Measurements from ENCODE around the gene ACTG1. TPM values are rescaled to one million over a fixed set of nuclear protein-coding genes. Genes with fewer than 3 reads are reported as not detected.

Gene ACTG1
- total RNA-seq, 1 donor from 2014 or later, result 4,575 TPM

DNA sequence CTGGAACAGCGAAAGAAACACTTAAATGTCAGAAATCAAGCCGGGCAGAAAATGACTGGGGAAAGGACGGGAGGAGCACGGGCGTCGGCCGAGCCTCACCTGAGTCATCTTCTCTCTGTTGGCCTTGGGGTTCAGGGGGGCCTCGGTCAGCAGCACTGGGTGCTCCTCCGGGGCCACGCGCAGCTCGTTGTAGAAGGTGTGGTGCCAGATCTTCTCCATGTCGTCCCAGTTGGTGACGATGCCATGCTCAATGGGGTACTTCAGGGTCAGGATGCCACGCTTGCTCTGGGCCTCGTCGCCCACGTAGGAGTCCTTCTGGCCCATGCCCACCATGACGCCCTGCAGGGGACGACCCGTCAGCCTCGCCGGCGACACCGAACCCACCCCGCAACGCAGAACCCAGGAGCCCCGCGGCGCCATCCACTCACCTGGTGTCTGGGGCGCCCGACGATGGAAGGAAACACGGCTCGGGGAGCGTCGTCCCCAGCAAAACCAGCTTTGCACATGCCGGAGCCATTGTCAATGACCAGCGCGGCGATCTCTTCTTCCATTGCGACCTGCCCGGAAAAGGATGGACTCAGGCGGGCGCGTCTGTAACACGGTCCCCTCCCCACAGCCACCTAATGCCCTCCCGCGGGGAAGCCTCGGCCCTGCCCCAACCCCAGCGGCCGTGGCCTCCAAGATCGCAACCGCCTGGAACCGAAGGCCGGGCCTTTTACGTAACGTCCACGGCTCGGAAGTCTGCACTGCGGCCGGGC, 616 bp downstream of the ACTG1 start:
- peaks cover 38% of the 10 kb centered on the region for H3K36me3 Mint-ChIP-seq (ENCODE audit: low read depth)
- no peaks in the 10 kb centered on the region for H3K27me3 Mint-ChIP-seq (ENCODE audit: low read depth)
- peak overlapping the region; percentile 91 for H3K27ac Mint-ChIP-seq (ENCODE audit: unreplicated experiment)
- TF ChIP-seq, protein P1, sequence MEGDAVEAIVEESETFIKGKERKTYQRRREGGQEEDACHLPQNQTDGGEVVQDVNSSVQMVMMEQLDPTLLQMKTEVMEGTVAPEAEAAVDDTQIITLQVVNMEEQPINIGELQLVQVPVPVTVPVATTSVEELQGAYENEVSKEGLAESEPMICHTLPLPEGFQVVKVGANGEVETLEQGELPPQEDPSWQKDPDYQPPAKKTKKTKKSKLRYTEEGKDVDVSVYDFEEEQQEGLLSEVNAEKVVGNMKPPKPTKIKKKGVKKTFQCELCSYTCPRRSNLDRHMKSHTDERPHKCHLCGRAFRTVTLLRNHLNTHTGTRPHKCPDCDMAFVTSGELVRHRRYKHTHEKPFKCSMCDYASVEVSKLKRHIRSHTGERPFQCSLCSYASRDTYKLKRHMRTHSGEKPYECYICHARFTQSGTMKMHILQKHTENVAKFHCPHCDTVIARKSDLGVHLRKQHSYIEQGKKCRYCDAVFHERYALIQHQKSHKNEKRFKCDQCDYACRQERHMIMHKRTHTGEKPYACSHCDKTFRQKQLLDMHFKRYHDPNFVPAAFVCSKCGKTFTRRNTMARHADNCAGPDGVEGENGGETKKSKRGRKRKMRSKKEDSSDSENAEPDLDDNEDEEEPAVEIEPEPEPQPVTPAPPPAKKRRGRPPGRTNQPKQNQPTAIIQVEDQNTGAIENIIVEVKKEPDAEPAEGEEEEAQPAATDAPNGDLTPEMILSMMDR (IDR thresholded peaks at IDR 0.05), result no peak
- H3K9me3 Mint-ChIP-seq (ENCODE audit: low read depth), result no peaks in the 10 kb centered on the region
- H3K4me1 Mint-ChIP-seq (ENCODE audit: low read depth), result peaks cover 26% of the 10 kb centered on the region
- H3K4me3 Mint-ChIP-seq (ENCODE audit: unreplicated experiment), result peak overlapping the region; percentile 96
- DNase-seq (ENCODE audit: low spot score), result peak; percentile 91

DNA sequence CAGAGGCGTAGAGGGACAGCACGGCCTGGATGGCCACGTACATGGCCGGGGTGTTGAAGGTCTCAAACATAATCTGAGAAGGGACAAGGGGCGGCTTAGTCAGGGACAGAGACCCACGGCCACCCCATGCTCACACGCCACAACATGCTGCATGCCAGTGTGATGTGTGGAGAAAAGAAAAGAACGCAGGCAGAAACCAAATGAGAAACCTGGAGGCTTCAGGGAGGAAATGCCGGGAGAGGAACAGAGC, 1.1 kb downstream of the ACTG1 start:
- H3K27ac Mint-ChIP-seq (ENCODE audit: unreplicated experiment), result peak overlapping the region; percentile 91
- peaks cover 21% of the 10 kb centered on the region for H3K4me1 Mint-ChIP-seq (ENCODE audit: low read depth)
- H3K27me3 Mint-ChIP-seq (ENCODE audit: low read depth), result no peaks in the 10 kb centered on the region
- TF ChIP-seq, protein P1 (IDR thresholded peaks at IDR 0.05), result no peak
- H3K36me3 Mint-ChIP-seq (ENCODE audit: low read depth), result peaks cover 38% of the 10 kb centered on the region
- no peaks in the 10 kb centered on the region for H3K9me3 Mint-ChIP-seq (ENCODE audit: low read depth)
- peak overlapping the region; percentile 96 for H3K4me3 Mint-ChIP-seq (ENCODE audit: unreplicated experiment)
- no peak for DNase-seq (ENCODE audit: low spot score)

DNA sequence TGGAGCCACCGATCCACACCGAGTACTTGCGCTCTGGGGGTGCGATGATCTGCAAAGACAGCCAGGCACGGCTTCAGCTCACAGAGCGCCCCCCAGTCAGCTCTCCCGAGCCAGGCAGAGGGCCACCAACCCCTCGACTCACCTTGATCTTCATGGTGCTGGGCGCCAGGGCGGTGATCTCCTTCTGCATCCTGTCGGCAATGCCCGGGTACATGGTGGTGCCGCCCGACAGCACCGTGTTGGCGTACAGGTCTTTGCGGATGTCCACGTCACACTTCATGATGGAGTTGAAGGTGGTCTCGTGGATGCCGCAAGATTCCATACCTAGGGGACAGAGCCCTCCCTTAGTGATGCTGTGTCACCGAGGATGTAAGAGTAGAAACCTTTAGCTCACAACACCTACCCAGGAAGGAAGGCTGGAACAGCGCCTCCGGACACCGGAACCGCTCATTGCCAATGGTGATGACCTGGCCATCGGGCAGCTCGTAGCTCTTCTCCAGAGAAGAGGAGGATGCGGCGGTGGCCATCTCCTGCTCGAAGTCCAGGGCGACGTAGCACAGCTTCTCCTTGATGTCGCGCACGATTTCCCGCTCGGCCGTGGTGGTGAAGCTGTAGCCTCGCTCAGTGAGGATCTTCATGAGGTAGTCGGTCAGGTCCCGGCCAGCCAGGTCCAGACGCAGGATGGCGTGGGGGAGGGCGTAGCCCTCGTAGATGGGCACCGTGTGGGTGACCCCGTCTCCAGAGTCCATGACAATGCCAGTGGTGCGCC, 1.6 kb downstream of the ACTG1 start:
- H3K27ac Mint-ChIP-seq (ENCODE audit: unreplicated experiment), result peak overlapping the region; percentile 91
- TF ChIP-seq, protein P1 (IDR thresholded peaks at IDR 0.05), result peak; percentile 32
- peak; percentile 91 for DNase-seq (ENCODE audit: low spot score)
- peak overlapping the region; percentile 96 for H3K4me3 Mint-ChIP-seq (ENCODE audit: unreplicated experiment)
- H3K27me3 Mint-ChIP-seq (ENCODE audit: low read depth), result no peaks in the 10 kb centered on the region
- H3K4me1 Mint-ChIP-seq (ENCODE audit: low read depth), result peaks cover 16% of the 10 kb centered on the region
- peaks cover 38% of the 10 kb centered on the region for H3K36me3 Mint-ChIP-seq (ENCODE audit: low read depth)
- no peaks in the 10 kb centered on the region for H3K9me3 Mint-ChIP-seq (ENCODE audit: low read depth)

DNA sequence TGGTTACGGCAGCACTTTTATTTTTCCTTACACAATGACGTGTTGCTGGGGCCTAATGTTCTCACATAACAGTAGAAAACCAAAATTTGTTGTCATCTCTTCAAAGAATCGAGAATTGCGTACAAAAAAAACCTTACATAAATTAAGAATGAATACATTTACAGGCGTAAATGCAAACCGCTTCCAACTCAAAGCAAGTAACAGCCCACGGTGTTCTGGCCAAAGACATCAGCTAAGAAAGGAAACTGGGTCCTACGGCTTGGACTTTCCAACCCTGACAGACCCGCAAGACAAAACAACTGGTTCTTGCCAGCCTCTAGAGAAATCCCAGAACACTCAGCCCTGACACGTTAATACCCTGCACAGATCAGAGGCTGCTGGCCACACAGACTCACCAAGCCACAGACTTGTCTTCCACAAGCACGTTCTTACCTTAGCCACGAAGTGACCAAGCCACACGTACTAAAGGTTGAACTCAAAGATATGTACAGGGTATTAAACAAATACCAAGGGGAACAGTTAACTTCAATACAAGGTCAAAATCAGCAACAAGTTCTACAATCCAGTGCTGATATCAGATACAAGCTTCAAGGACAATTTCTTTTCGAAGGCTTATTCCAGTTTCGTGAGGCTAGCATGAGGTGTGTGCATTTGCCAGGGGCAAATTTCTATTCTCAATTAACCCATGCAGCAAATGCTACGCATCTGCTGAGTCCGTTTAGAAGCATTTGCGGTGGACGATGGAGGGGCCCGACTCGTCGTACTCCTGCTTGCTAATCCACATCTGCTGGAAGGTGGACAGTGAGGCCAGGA, 2.4 kb downstream of the ACTG1 start:
- H3K4me3 Mint-ChIP-seq (ENCODE audit: unreplicated experiment), result peak overlapping the region; percentile 96
- DNase-seq (ENCODE audit: low spot score), result no peak
- peaks cover 38% of the 10 kb centered on the region for H3K36me3 Mint-ChIP-seq (ENCODE audit: low read depth)
- no peaks in the 10 kb centered on the region for H3K9me3 Mint-ChIP-seq (ENCODE audit: low read depth)
- TF ChIP-seq, protein P1 (IDR thresholded peaks at IDR 0.05), result no peak
- peaks cover 13% of the 10 kb centered on the region for H3K4me1 Mint-ChIP-seq (ENCODE audit: low read depth)
- no peaks in the 10 kb centered on the region for H3K27me3 Mint-ChIP-seq (ENCODE audit: low read depth)
- peak overlapping the region; percentile 91 for H3K27ac Mint-ChIP-seq (ENCODE audit: unreplicated experiment)

Data from chondrocyte (in vitro differentiated cells).